Liver (tissue), 9 donors: Measurements from ENCODE around the gene CYB561D2. TPM values are rescaled to one million over a fixed set of nuclear protein-coding genes. Genes with fewer than 3 reads are reported as not detected.

Experiments used
- DNase-seq: peaks from one replicate; pipeline ENCODE4 v3.0.0-alpha.2; 2017; ENCODE audit warnings: low spot score
- H3K27ac ChIP-seq, 2 donors: one replicate each; pipeline ENCODE4 v1.7.0; 2013; ENCODE audit warnings: inconsistent platforms in 2 of 2, low read length in 2 of 2, control low read depth in 1 of 2, low read depth in 1 of 2, mild to moderate bottlenecking in 1 of 2
- H3K27me3 ChIP-seq, 4 donors: one replicate each; pipeline versions ENCODE4 v1.6.1 to v1.7.0; 2013; ENCODE audit warnings: low read length in 3 of 4, inconsistent platforms in 1 of 4, mild to moderate bottlenecking in 1 of 4, moderate library complexity in 1 of 4; ENCODE audit not compliant: control insufficient read depth in 4 of 4, insufficient read depth in 4 of 4
- H3K36me3 ChIP-seq, 4 donors: one replicate each; pipeline versions ENCODE4 v1.6.1 to v1.7.0; 2013; ENCODE audit warnings: low read length in 3 of 4, mild to moderate bottlenecking in 3 of 4, low read depth in 1 of 4, moderate library complexity in 1 of 4; ENCODE audit not compliant: control insufficient read depth in 4 of 4, insufficient read depth in 3 of 4
- H3K4me1 ChIP-seq, 4 donors: one replicate each; pipeline versions ENCODE4 v1.6.1 to v1.7.0; 2013; ENCODE audit warnings: low read length in 3 of 4, mild to moderate bottlenecking in 3 of 4, moderate library complexity in 1 of 4; ENCODE audit not compliant: control insufficient read depth in 4 of 4, insufficient read depth in 4 of 4
- H3K4me3 ChIP-seq, 3 donors: one replicate each; pipeline versions ENCODE4 v1.6.1 to v1.7.0; 2013; ENCODE audit warnings: low read length in 3 of 3, control low read depth in 1 of 3, low read depth in 1 of 3, mild to moderate bottlenecking in 1 of 3
- H3K9ac ChIP-seq, 2 donors: one replicate each; pipeline ENCODE4 v1.7.0; 2013; ENCODE audit warnings: low read length in 2 of 2, mild to moderate bottlenecking in 2 of 2, moderate library complexity in 2 of 2, control low read depth in 1 of 2, low read depth in 1 of 2
- H3K9me3 ChIP-seq, 4 donors: one replicate each; pipeline versions ENCODE4 v1.6.1 to v1.7.0; 2013; ENCODE audit warnings: low read length in 3 of 4; ENCODE audit not compliant: control insufficient read depth in 4 of 4
- FOXA2 ChIP-seq: IDR thresholded peaks from 2 replicates; pipeline ENCODE4 v1.6.1; 2016; ENCODE audit warnings: antibody characterized with exemption
- HNF4G ChIP-seq: IDR thresholded peaks from 2 replicates; pipeline ENCODE4 v1.6.1; 2016; ENCODE audit warnings: antibody characterized with exemption
- MAX ChIP-seq: IDR thresholded peaks from 2 replicates; pipeline ENCODE4 v1.6.1; 2016; ENCODE audit warnings: antibody characterized with exemption
- RAD21 ChIP-seq, 2 donors: IDR thresholded peaks; 2 replicates each; pipeline ENCODE4 v1.6.1; 2016; ENCODE audit warnings: antibody characterized with exemption in 2 of 2, mild to moderate bottlenecking in 2 of 2
- RXRA ChIP-seq, 2 donors: IDR thresholded peaks; 2 replicates each; pipeline ENCODE4 v1.6.1; 2017 to 2018; ENCODE audit warnings: antibody characterized with exemption in 2 of 2, mild to moderate bottlenecking in 1 of 2
- SP1 ChIP-seq: IDR thresholded peaks from 2 replicates; pipeline ENCODE4 v1.6.1; 2018; ENCODE audit warnings: antibody characterized with exemption, mild to moderate bottlenecking
- TAF1 ChIP-seq: conservative IDR thresholded peaks from 2 replicates; pipeline ENCODE4 v1.6.1; 2016; ENCODE audit warnings: antibody characterized with exemption, mild to moderate bottlenecking
- WGBS: extraction: QIAGEN DNeasy Blood & Tissue Kit; methylation state at CpG from one replicate; pipeline ENCODE4 v1.1.7; 2013; 5-methylcytosine and 5-hydroxymethylcytosine counted together
- polyA plus RNA-seq, 2 donors: library from polyadenylated mRNA; stranded (reverse) in 1 of 2; unstranded in 1 of 2; fragments of 200-250 nt in 1 of 2; fragments of >200 nt in 1 of 2; fragmentation: Nextera tagmentation in 1 of 2; extraction: Ambion mirVana in 1 of 2; gene quantifications; one replicate each; pipeline versions ENCODE4 v1.2.1 to v1.2.3, GENCODE V29; 2013 to 2015
- total RNA-seq, 2 donors: library from RNA; depleted of rRNA; stranded (reverse); fragments of >200 nt; gene quantifications; one replicate each; pipeline ENCODE4 v1.2.3, GENCODE V29; 2014
- TF ChIP-seq, protein P1 (sequence below): IDR thresholded peaks from 2 replicates; pipeline ENCODE4 v1.6.1; 2016; ENCODE audit warnings: antibody characterized with exemption, mild to moderate bottlenecking
- TF ChIP-seq, protein P2 (sequence below): IDR thresholded peaks from 2 replicates; pipeline ENCODE4 v1.6.1; 2016; ENCODE audit warnings: antibody characterized with exemption
- donor health status: healthy.
- donor health status: healthy.
- donor health status: healthy.
- donor health status: healthy.
- donor health status: healthy.

The CYB561D2 gene
- total and polyA plus RNA-seq, 4 donors = 12.3 to 28.2 (median 22.1) TPM

DNA sequence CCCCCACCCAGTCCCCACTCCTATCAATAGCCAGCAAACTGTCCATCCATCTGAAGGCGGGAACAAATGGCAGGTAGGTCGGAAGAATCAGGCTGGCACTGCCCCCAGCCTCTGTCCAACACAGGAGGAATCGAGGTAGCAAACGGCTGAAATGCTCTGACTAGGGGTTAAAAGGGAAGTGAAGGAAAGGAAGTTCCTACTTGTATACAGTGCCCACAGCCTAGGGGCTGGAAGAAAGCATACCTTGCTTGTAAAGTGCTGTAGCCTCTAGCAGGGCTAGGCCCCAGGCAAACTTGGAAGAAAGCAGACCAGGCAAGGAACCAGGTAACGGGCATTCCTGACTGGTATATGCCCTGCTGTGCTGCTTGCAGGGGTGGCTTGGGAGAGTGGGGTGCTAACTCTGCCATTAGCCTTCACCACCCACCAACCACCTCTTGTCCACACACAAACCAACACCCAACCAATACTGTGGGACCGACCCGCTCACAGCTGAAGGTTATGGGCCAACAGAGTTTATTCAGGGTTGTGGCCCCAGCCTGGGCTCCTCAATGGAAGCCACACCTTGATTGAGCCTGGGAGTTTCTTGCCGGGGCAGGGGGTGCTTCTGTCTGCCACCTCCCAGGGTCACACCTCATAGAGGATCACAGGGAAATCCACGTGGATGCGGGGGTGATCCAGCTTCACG lies 25.0 kb upstream of the CYB561D2 start:
- H3K4me3 ChIP-seq = no peak overlapping the region

DNA sequence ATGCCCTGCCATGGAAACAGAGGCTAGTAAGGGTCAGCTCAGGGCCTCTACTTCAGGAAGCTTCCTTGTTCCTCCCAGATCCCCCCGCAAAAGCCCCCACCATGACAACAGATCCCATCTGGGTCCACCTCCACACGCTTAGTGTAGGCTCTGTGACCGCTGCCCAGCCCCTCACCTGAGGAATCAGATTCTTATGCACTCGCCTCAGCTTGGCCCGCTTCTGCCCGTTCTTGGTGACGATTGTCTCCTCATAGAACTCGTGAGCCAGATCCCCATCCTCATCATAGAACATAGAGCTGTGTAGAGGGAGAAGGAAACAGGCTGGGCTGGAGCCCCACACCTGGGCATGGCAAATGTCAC lies 24.5 kb upstream of the CYB561D2 start:
- H3K27ac ChIP-seq = no peak overlapping the region

More for the DNA sequence above, 25.0 kb upstream of the CYB561D2 start:
- 87% methylated on average over 11 of the region's 11 CpGs for WGBS
- DNase-seq = no peak
- no peaks in the 10 kb centered on the region for H3K9me3 ChIP-seq
- H3K4me1 ChIP-seq = peaks cover 6 to 64% (median 45%) of the 10 kb centered on the region in 4 donors
- TF ChIP-seq FOXA2 (no peak), RAD21 (IDR thresholded peaks at IDR 0.05) (no peak), SP1 (no peak), MAX (no peak), HNF4G (no peak)
- TF ChIP-seq, protein P1, sequence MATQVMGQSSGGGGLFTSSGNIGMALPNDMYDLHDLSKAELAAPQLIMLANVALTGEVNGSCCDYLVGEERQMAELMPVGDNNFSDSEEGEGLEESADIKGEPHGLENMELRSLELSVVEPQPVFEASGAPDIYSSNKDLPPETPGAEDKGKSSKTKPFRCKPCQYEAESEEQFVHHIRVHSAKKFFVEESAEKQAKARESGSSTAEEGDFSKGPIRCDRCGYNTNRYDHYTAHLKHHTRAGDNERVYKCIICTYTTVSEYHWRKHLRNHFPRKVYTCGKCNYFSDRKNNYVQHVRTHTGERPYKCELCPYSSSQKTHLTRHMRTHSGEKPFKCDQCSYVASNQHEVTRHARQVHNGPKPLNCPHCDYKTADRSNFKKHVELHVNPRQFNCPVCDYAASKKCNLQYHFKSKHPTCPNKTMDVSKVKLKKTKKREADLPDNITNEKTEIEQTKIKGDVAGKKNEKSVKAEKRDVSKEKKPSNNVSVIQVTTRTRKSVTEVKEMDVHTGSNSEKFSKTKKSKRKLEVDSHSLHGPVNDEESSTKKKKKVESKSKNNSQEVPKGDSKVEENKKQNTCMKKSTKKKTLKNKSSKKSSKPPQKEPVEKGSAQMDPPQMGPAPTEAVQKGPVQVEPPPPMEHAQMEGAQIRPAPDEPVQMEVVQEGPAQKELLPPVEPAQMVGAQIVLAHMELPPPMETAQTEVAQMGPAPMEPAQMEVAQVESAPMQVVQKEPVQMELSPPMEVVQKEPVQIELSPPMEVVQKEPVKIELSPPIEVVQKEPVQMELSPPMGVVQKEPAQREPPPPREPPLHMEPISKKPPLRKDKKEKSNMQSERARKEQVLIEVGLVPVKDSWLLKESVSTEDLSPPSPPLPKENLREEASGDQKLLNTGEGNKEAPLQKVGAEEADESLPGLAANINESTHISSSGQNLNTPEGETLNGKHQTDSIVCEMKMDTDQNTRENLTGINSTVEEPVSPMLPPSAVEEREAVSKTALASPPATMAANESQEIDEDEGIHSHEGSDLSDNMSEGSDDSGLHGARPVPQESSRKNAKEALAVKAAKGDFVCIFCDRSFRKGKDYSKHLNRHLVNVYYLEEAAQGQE = no peak
- peaks cover 0 to 18% (median 7%) of the 10 kb centered on the region in 4 donors for H3K36me3 ChIP-seq
- no peak overlapping the region for H3K27ac ChIP-seq
- no peaks in the 10 kb centered on the region for H3K27me3 ChIP-seq
- H3K9ac ChIP-seq = no peak overlapping the region

More for the DNA sequence above, 24.5 kb upstream of the CYB561D2 start:
- no peak overlapping the region for H3K9ac ChIP-seq
- TF ChIP-seq, protein P1 = no peak
- TF ChIP-seq TAF1 = no peak
- TF ChIP-seq FOXA2 = no peak
- TF ChIP-seq, protein P2, sequence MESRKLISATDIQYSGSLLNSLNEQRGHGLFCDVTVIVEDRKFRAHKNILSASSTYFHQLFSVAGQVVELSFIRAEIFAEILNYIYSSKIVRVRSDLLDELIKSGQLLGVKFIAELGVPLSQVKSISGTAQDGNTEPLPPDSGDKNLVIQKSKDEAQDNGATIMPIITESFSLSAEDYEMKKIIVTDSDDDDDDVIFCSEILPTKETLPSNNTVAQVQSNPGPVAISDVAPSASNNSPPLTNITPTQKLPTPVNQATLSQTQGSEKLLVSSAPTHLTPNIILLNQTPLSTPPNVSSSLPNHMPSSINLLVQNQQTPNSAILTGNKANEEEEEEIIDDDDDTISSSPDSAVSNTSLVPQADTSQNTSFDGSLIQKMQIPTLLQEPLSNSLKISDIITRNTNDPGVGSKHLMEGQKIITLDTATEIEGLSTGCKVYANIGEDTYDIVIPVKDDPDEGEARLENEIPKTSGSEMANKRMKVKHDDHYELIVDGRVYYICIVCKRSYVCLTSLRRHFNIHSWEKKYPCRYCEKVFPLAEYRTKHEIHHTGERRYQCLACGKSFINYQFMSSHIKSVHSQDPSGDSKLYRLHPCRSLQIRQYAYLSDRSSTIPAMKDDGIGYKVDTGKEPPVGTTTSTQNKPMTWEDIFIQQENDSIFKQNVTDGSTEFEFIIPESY = no peak
- TF ChIP-seq SP1 = no peak
- TF ChIP-seq RXRA (IDR thresholded peaks at IDR 0.05) = no peak
- H3K27me3 ChIP-seq = no peaks in the 10 kb centered on the region
- H3K4me1 ChIP-seq = peaks cover 6 to 63% (median 44%) of the 10 kb centered on the region in 4 donors
- peaks cover 2 to 23% (median 11%) of the 10 kb centered on the region in 4 donors for H3K36me3 ChIP-seq
- WGBS = 93% methylated on average over 8 of the region's 8 CpGs
- no peak for DNase-seq
- no peaks in the 10 kb centered on the region for H3K9me3 ChIP-seq
- H3K4me3 ChIP-seq = no peak overlapping the region
